ENCODE results near the gene RPH3AL. TPM values are rescaled to one million over a fixed set of nuclear protein-coding genes. Genes with fewer than 3 reads are reported as not detected.
"Not testable (repeated sequence)": the region's sequence is repeated elsewhere in the genome, so short reads cannot be mapped to it uniquely, and the experiment has no call there.

Gene RPH3AL
- total RNA-seq, 2 donors from 2014 or later: 2.6 to 6.8 TPM

DNA sequence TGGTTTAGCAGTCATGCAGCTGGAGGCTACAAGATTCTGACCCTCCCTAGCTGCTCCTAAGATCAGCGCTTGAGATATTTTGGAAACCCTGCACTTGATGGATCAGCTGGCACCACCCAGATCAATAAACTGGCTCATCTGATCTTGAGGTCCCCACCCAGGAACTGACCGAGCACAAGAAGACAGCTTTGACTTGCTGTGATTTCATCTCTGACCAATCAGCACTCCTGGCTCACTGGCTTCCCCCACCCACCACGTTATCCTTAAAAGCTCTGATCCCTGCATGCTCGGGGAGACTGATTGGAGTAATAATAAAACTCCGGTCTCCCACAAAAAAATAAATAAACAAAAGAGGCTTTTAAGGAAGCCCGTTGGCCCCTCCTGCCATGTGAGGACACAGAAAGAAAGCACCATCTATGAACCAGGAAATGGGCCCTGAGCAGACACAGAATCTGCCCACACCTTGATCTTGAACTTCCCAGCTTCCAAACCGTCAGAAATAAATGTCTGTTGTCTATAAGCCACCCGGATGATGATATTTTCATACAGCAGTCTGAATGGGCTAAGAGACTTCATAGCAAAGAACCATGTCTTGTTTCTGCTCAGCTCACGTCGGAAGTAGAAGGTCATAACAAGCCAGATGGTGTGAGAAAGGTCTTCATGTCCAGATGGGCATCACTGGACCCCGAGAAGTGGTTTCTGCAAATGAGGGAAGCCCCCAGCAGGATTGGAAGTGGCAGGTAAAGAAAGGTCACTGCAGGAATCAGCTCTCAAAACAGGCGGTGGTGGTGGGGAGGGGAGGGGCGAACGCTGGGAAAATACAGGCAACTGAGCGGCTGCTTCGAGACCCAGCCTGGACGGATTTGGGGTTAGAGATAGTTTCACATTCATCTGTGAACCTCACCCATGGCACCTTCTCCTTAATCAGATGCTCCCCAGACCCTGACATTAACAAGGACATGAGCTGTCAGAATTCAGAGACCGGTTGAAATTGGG, 19.8 kb upstream of the RPH3AL start:
- H3K9me3 Mint-ChIP-seq: no peaks in the 10 kb centered on the region
- no peaks in the 10 kb centered on the region for H3K27me3 Mint-ChIP-seq
- H3K27ac Mint-ChIP-seq: no peak overlapping the region
- ATAC-seq: no peak
- peaks cover 10% of the 10 kb centered on the region for H3K36me3 Mint-ChIP-seq
- no peak for DNase-seq (ENCODE audit: low spot score)
- H3K4me1 Mint-ChIP-seq (ENCODE audit: low read depth in 2 of 2): peaks cover 0 to 5% of the 10 kb centered on the region in 2 donors
- no peak overlapping the region for H3K4me3 Mint-ChIP-seq

DNA sequence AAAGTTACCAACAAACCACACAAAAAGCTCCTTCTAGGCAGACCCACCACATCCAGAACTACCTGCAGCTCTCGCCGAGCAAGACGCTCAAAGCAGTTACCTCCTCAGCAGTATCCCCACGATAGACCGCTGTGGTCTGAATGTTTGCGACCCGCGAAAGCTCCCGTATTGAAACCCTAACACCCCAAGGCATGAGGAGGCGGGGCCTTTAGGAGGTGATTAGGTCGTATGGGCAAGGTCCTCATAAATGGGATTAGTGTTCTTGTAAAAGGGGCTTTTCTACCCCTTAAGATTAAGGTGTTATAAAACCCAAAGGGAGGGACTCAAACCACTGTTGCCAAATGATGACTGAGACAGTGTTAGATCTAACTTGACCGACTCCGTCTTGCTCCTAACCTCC, 19.0 kb upstream of the RPH3AL start:
- Mint-ChIP-seq H3K27ac (no peak overlapping the region), H3K9me3 (no peaks in the 10 kb centered on the region), H3K27me3 (no peaks in the 10 kb centered on the region), H3K4me1 (ENCODE audit: low read depth in 2 of 2) (peaks cover 0 to 8% of the 10 kb centered on the region in 2 donors), H3K4me3 (no peak overlapping the region), H3K36me3 (peaks cover 10% of the 10 kb centered on the region)
- DNase-seq (ENCODE audit: low spot score) (no peak), ATAC-seq (no peak)

DNA sequence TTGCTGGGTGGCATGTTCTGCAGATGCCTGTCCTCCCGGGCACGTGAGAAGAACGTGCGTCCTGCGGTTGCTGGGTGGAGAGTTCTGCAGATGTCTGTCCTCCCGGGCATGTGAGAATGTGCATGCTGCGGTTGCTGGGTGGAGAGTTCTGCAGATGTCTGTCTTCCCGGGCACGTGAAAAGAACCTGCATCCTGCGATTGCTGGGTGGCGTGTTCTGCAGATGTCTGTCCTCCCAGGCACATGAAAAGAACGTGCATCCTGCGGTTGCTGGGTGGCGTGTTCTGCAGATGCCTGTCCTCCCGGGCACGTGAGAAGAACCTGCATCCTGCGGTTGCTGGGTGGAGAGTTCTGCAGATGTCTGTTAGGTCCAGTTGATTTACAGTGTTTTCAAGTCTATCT, 15.0 kb upstream of the RPH3AL start:
- peaks cover 10% of the 10 kb centered on the region for H3K36me3 Mint-ChIP-seq
- not testable (repeated sequence) for DNase-seq (ENCODE audit: low spot score); H3K27ac Mint-ChIP-seq; H3K4me3 Mint-ChIP-seq; ATAC-seq; H3K9me3 Mint-ChIP-seq
- peaks cover 0 to 12% of the 10 kb centered on the region in 2 donors for H3K27me3 Mint-ChIP-seq
- H3K4me1 Mint-ChIP-seq (ENCODE audit: low read depth in 2 of 2): peaks cover 10 to 25% of the 10 kb centered on the region in 2 donors

DNA sequence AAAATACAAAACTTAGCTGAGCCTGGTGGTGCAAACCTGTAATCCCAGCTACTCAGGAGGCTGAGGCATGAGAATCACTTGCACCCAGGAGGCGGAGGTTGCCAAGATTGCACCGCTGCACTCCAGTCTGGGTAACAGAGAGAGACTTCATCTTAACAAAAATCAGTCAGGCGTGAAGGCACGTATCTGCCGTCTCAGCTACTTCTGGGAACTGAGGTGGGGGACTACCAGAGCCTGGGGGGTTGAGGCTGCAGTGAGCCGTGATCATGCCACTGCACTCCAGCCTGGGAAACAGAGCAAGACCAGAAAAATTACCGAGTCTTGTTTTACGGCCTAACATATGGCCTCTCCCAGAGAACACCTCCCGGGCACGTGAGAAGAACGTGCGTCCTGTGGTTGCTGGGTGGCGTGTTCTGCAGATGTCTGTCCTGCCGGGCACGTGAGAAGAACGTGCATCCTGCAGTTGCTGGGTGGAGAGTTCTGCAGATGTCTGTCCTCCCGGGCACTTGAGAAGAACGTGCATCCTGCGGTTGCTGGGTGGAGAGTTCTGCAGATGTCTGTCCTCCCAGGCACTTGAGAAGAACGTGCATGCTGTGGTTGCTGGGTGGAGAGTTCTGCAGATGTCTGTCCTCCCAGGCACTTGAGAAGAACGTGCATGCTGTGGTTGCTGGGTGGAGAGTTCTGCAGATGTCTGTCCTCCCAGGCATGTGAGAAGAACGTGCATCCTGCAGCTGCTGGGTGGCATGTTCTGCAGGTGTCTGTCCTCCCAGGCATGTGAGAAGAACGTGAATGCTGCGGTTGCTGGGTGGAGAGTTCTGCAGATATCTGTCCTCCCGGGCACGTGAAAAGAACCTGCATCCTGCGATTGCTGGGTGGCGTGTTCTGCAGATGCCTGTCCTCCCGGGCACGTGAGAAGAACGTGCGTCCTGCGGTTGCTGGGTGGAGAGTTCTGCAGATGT, 14.3 kb upstream of the RPH3AL start:
- H3K27me3 Mint-ChIP-seq: peaks cover 0 to 12% of the 10 kb centered on the region in 2 donors
- not testable (repeated sequence) for DNase-seq (ENCODE audit: low spot score); ATAC-seq; H3K4me3 Mint-ChIP-seq; H3K9me3 Mint-ChIP-seq; H3K27ac Mint-ChIP-seq
- H3K36me3 Mint-ChIP-seq: peaks cover 10% of the 10 kb centered on the region
- peaks cover 10 to 27% of the 10 kb centered on the region in 2 donors for H3K4me1 Mint-ChIP-seq (ENCODE audit: low read depth in 2 of 2)

DNA sequence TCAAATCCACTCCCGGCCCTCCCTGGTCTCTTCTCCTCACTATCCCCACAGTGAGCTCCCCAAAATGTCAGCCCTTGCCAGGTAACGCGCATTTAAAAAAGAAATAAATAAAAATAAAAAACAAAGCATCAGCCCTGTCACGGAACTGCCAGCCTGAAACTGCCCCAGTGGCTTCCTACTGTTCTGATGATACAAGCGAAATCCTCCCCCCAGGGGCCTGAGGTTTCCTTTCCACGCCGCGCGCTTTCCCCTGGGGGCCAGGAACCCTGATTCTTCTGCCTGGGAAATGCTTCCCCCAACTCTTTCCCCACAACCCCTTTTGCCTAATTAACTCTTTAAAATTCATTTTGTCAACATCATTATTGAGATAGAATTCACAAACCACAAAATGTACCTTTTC, 12.2 kb upstream of the RPH3AL start:
- ATAC-seq: no peak
- Mint-ChIP-seq H3K27me3 (peaks cover 0 to 12% of the 10 kb centered on the region in 2 donors), H3K9me3 (no peaks in the 10 kb centered on the region), H3K27ac (peak overlapping the region in 1 of 2 donors; percentile 74), H3K4me1 (ENCODE audit: low read depth in 2 of 2) (peaks cover 10 to 27% of the 10 kb centered on the region in 2 donors), H3K4me3 (peak overlapping the region; percentile 23), H3K36me3 (peaks cover 10% of the 10 kb centered on the region)
- no peak for DNase-seq (ENCODE audit: low spot score)

DNA sequence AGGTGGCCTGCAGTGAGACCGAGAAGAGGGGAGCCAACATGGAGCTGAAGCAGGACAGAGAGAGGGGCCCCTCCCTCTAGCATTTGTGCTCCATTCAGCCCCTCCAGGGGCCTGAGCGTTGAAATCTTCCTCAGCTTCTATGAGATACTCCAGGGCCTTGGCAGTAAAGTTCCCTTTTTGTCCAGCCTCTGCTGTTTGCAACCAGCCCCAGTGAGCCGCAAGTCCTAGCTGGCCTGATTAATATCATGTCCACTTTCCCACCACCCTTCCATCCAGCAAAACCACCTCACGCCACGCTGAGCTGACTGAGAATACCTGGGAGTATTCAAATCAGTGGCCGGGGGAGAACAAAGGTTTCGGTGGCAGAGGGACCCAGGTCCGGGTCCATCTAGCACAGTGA, 11.7 kb upstream of the RPH3AL start:
- Mint-ChIP-seq H3K27me3 (peaks cover 0 to 12% of the 10 kb centered on the region in 2 donors), H3K36me3 (peaks cover 10% of the 10 kb centered on the region), H3K4me1 (ENCODE audit: low read depth in 2 of 2) (peaks cover 10 to 27% of the 10 kb centered on the region in 2 donors), H3K4me3 (no peak overlapping the region), H3K9me3 (no peaks in the 10 kb centered on the region), H3K27ac (peak overlapping the region in 1 of 2 donors; percentile 74)
- ATAC-seq: no peak
- no peak for DNase-seq (ENCODE audit: low spot score)

DNA sequence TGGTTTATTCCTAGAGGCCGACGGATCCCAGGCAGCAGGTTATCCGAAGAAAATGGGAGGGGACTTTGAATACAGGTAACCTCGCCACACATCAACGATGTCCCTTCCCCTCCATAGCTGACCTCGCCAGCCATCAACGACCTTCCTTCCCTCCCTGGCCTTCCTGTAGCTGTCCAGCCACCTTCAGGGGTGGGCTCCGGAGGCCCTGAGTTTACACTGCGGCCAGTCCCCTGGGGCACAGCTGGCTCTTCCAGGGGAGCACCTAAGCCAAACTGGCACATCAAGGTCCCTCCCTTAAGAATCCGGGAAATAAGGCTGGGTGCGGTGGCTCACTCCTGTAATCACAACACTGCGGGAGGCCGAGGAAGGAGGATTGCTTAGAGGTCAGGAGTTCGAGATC, 10.1 kb upstream of the RPH3AL start:
- Mint-ChIP-seq H3K9me3 (no peaks in the 10 kb centered on the region), H3K36me3 (no peaks in the 10 kb centered on the region), H3K27ac (no peak overlapping the region), H3K4me1 (ENCODE audit: low read depth in 2 of 2) (peaks cover 10 to 25% of the 10 kb centered on the region in 2 donors), H3K4me3 (no peak overlapping the region), H3K27me3 (peaks cover 0 to 12% of the 10 kb centered on the region in 2 donors)
- DNase-seq (ENCODE audit: low spot score) (no peak), ATAC-seq (no peak)

DNA sequence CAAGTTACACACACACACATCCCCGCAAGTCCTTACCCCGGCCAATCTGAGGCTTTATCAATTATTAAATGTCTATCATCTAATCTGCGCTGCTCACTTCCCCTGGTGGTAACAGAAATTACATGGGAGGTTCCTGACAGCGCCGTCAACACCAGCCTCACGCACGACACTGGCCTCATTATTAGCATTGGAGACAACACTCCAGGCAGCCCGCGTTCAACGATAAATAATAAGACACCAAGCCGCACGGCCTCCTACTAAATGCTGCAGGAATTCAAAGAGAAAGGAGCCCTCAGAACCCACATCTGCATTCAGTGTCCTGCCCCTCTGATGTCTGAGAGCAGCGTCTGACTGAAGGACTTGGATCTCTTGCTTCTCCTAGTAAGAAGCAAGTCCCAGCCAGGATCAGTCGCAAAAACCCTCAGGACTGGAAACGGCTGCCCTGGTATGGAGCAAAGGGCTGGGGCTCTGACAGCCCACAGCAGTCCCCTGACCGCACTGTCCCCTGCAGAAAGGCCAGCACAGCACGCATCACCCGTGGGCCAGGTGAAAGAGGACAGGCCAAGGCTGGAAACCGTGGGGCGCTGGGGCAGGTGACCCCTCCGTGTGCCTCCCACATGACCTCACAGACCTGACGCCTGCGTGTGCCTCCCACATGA, 7.6 kb upstream of the RPH3AL start:
- DNase-seq (ENCODE audit: low spot score): no peak
- no peak overlapping the region for H3K27ac Mint-ChIP-seq
- no peaks in the 10 kb centered on the region for H3K36me3 Mint-ChIP-seq
- H3K4me1 Mint-ChIP-seq (ENCODE audit: low read depth in 2 of 2): peaks cover 6 to 22% of the 10 kb centered on the region in 2 donors
- no peak overlapping the region for H3K4me3 Mint-ChIP-seq
- H3K27me3 Mint-ChIP-seq: peaks cover 0 to 12% of the 10 kb centered on the region in 2 donors
- ATAC-seq: no peak
- H3K9me3 Mint-ChIP-seq: no peaks in the 10 kb centered on the region

DNA sequence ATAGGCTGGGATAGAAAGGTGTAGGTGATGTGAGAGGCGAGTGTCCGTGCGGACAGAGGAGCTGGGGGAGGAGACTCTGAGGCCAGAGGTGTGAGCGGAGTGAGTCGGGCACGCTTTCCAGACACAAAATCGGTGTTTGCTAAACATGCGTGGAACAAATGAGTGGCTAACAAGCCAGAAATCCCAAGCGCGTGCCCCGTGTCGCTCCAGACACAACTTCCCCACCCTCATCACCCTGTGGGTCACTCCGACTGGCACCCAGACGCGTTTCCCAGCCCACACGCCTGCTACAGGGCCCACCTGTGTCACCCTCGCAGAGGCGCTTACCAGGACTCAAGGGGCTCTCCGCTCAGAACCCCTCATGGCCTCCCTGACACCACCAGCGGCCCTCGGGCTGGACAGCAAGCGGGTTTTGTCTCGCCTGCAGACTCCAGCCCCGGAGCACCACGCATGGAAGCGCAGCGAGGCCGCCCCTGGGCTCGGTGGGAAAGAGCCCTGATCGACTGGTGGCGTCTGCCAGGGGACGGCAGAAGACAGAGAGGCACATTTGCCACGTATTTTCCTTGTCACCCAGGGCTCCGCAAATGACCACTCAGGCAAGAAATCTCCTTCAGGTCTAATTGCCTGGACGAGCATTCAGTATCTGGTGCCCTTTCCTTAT, 6.0 kb upstream of the RPH3AL start:
- Mint-ChIP-seq H3K4me3 (no peak overlapping the region), H3K27ac (no peak overlapping the region), H3K36me3 (no peaks in the 10 kb centered on the region), H3K9me3 (no peaks in the 10 kb centered on the region), H3K4me1 (ENCODE audit: low read depth in 2 of 2) (peaks cover 0 to 8% of the 10 kb centered on the region in 2 donors), H3K27me3 (no peaks in the 10 kb centered on the region)
- no peak for ATAC-seq
- DNase-seq (ENCODE audit: low spot score): no peak

DNA sequence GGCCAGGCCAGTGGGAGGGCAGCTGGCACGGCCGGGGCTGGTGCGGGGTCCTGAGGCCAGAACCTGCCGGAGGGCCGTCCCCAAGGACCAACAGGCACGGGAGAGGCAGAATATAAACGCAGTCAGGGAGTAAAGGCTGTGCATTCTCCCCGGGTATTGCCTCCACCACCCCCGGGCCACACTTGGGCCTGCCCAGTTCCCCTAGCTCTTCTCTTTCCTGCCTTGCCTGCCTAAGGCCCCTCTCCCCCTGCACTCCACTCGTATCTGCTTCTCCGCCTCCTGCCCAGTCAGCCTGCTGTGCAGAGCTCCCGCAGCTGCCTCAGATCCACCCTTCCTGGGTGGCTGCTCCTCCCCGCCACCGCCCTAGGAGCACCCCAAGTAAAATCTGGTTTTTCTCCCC, 5.0 kb upstream of the RPH3AL start:
- Mint-ChIP-seq H3K4me1 (ENCODE audit: low read depth in 2 of 2) (peaks cover 0 to 8% of the 10 kb centered on the region in 2 donors), H3K36me3 (no peaks in the 10 kb centered on the region)
- DNase-seq (ENCODE audit: low spot score): no peak

DNA sequence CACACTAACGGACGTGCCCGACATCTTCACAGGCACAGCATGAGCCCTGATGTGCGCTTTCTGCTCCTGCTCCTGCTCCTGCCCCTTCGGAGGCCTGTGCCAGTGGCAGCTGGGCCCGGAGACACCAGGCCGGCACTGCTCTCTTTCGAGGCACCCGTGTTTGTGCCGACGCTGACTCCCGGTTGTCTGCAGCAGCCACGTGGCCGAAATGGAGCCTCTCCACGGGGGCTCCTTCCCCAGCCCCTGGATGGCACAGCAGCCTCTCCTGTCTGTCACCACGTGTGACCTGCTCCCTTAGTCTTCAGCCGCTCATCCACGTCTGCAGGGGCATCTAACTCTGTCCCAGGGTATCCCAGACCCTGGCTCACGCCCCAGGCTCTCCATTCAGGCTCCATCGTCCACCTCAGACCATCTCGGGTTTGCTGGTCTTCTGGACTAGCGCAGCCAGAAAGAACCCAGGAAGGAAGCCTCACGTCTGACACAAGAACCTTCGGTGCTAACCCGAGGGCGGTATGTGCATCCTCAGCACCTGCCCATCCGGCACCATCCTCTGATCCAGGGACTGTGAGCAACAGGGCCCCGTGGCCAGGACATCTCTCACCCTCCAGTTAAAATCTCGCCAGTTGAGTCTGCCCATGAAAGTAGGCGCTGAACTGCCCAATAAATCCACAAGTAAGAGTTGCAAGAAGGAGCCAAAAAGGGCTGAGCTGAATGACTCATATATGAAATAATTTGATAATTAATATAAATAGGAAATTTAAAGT, 4.2 kb upstream of the RPH3AL start:
- ATAC-seq (no peak), DNase-seq (ENCODE audit: low spot score) (no peak)
- no peaks in the 10 kb centered on the region for H3K36me3 Mint-ChIP-seq
- no peaks in the 10 kb centered on the region for H3K9me3 Mint-ChIP-seq
- H3K4me1 Mint-ChIP-seq (ENCODE audit: low read depth in 2 of 2): peaks cover 2 to 6% of the 10 kb centered on the region in 2 donors
- H3K27me3 Mint-ChIP-seq: no peaks in the 10 kb centered on the region
- H3K4me3 Mint-ChIP-seq: no peak overlapping the region
- no peak overlapping the region for H3K27ac Mint-ChIP-seq

More for the DNA sequence above, 5.0 kb upstream of the RPH3AL start:
- Mint-ChIP-seq H3K27me3 (no peaks in the 10 kb centered on the region), H3K9me3 (no peaks in the 10 kb centered on the region), H3K4me3 (no peak overlapping the region), H3K27ac (no peak overlapping the region)
- ATAC-seq: no peak

Data from natural killer cell treated with Interleukin-12 subunit alpha and Interleukin-12 subunit beta and Interleukin-15 and Interleukin-18, amount 100 ng/mL, for 72 hours (primary cell).